K562 (cell line): Measurements from ENCODE around the gene CHN1. TPM values are rescaled to one million over a fixed set of nuclear protein-coding genes. Genes with fewer than 3 reads are reported as not detected.

Experiments used
- CBX2 ChIP-seq: fragments of 200-600 bp; sonication (generic); IDR thresholded peaks from one replicate; pipeline ENCODE4 v1.6.1; 2012; ENCODE audit warnings: mild to moderate bottlenecking, low read length, inconsistent platforms; ENCODE audit not compliant: insufficient read depth, poor library complexity, severe bottlenecking
- CREM ChIP-seq: IDR thresholded peaks from 2 replicates; pipeline ENCODE4 v1.6.1; 2014; ENCODE audit warnings: antibody characterized with exemption, low read depth
- L3MBTL2 ChIP-seq: fragments of 450-650 bp; IDR thresholded peaks from 2 replicates; pipeline ENCODE4 v1.6.1; 2016; ENCODE audit warnings: mild to moderate bottlenecking, moderate library complexity
- TCF7L2 ChIP-seq: fragments of 150-350 bp; IDR thresholded peaks from 2 replicates; pipeline ENCODE4 v1.6.1; 2016; ENCODE audit warnings: low read depth, mild to moderate bottlenecking, low read length, moderate library complexity
- polyA plus RNA-seq, 8 experiments: library from polyadenylated mRNA; depleted of rRNA in 4 of 8; stranded (reverse) in 5 of 8; unstranded in 3 of 8; fragments of >200 nt; fragmentation: Nextera tagmentation in 2 of 8; fragmentation: Illumina TruSeq in 1 of 8; extraction: Ambion mirVana in 2 of 8; extraction: Trizol in 1 of 8; gene quantifications; 2 replicates each; pipeline versions ENCODE4 v1.2.1 to v1.2.3, GENCODE V29; 2011 to 2014; ENCODE audit warnings: inconsistent platforms in 1 of 8, missing spikeins in 1 of 8
- total RNA-seq, 7 experiments: library from RNA; depleted of rRNA in 6 of 7; stranded (reverse); fragments of >200 nt in 6 of 7; fragmentation: Illumina TruSeq in 2 of 7; extraction: Trizol in 2 of 7; gene quantifications; 2 replicates each; pipeline versions ENCODE4 v1.2.1 to v1.2.3, GENCODE V29; 2011 to 2021; ENCODE audit warnings: low replicate concordance in 1 of 7
- TF ChIP-seq, protein P1 (sequence below): fragments of 250-450 bp; sonication (Bioruptor Pico); IDR thresholded peaks from 2 replicates; pipeline ENCODE4 v1.4.0; 2020

The CHN1 gene
- total and polyA plus RNA-seq, 9 of the 15 experiments (the other 6 are each of a cell fraction or from before 2014, with no cell fraction given), result 0.17 to 2.0 (median 0.87) TPM

DNA sequence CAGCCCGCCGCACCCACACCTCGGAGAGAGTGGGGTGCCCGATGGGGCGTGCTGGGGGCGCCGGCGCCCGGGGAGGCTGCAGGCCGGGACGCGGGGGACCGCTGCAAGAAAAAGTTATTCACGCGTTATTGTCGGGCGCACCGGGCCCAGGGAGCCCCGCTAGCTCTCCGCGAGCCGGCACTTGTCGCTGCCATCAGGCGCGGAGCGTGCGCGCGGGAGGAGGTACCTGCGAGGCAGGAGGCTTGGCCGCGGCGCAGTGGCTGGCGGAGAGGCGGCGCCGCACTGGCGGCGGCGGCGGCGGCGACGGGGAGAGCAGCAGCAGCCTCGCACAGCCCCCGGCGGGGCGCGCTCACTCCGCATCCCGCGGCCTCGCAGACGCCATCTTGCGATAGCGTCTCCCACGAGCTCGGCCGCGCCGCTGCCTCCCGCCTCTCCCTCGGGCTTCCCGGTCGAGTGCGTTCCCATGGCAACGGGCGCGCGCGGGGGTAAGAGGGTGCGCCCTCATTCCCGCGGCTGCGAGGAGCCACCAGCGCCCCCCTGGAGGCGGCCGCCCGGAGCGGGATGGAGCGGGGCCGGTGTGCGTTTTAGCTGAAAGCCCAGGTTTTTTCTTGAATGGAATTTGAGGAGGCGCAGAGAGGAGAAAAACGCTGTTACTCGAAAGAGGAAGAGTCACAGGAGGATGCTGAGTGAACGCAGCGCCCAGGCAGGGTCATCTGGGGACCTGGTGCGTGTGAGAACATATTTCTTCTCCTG is at the start of gene CHN1 (continued):
- TF ChIP-seq, protein P1, sequence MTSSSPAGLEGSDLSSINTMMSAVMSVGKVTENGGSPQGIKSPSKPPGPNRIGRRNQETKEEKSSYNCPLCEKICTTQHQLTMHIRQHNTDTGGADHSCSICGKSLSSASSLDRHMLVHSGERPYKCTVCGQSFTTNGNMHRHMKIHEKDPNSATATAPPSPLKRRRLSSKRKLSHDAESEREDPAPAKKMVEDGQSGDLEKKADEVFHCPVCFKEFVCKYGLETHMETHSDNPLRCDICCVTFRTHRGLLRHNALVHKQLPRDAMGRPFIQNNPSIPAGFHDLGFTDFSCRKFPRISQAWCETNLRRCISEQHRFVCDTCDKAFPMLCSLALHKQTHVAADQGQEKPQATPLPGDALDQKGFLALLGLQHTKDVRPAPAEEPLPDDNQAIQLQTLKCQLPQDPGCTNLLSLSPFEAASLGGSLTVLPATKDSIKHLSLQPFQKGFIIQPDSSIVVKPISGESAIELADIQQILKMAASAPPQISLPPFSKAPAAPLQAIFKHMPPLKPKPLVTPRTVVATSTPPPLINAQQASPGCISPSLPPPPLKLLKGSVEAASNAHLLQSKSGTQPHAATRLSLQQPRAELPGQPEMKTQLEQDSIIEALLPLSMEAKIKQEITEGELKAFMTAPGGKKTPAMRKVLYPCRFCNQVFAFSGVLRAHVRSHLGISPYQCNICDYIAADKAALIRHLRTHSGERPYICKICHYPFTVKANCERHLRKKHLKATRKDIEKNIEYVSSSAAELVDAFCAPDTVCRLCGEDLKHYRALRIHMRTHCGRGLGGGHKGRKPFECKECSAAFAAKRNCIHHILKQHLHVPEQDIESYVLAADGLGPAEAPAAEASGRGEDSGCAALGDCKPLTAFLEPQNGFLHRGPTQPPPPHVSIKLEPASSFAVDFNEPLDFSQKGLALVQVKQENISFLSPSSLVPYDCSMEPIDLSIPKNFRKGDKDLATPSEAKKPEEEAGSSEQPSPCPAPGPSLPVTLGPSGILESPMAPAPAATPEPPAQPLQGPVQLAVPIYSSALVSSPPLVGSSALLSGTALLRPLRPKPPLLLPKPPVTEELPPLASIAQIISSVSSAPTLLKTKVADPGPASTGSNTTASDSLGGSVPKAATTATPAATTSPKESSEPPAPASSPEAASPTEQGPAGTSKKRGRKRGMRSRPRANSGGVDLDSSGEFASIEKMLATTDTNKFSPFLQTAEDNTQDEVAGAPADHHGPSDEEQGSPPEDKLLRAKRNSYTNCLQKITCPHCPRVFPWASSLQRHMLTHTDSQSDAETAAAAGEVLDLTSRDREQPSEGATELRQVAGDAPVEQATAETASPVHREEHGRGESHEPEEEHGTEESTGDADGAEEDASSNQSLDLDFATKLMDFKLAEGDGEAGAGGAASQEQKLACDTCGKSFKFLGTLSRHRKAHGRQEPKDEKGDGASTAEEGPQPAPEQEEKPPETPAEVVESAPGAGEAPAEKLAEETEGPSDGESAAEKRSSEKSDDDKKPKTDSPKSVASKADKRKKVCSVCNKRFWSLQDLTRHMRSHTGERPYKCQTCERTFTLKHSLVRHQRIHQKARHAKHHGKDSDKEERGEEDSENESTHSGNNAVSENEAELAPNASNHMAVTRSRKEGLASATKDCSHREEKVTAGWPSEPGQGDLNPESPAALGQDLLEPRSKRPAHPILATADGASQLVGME (CRISPR knock-in tag), result 0 out of 2 replicates have a peak, but pooled peaks have one; percentile 78
- TF ChIP-seq L3MBTL2 (peak; percentile 54), TCF7L2 (no peak), CBX2 (peak; percentile 61), CREM (no peak)
- TF ChIP-seq, all 486 proteins: peak for 24
